ENCODE data around the gene TLR7.

GRCh38 chrX:12934850-12935249, 68.0 kb downstream of the TLR7 start:
- TF ChIP-seq ZBTB49 (CRISPR knock-in tag; IDR thresholded peaks at IDR 0.05; ENCODE audit: borderline replicate concordance) (no peak), DEAF1 (CRISPR knock-in tag; IDR thresholded peaks at IDR 0.05) (no peak), MYC (IDR thresholded peaks at IDR 0.05; ENCODE audit: low read depth, low read length) (no peak), MYC (CRISPR knock-in tag; IDR thresholded peaks at IDR 0.05; ENCODE audit: borderline replicate concordance, low read depth) (no peak), POLR2A (conservative IDR thresholded peaks at IDR 0.05) (no peak), E2F8 (IDR thresholded peaks at IDR 0.05; ENCODE audit: low read depth, partially characterized antibody) (no peak), RNF2 (IDR thresholded peaks at IDR 0.05) (no peak), BRF2 (IDR thresholded peaks at IDR 0.05; ENCODE audit: borderline replicate concordance, insufficient read depth, insufficient read length) (no peak), FOXA1 (IDR thresholded peaks at IDR 0.05; ENCODE audit: borderline replicate concordance) (no peak), TCF7 (IDR thresholded peaks at IDR 0.05; ENCODE audit: borderline replicate concordance) (no peak)
